Mammary epithelial cell (primary cell): ENCODE data around the gene TMEM240.

Source experiments
- CTCF ChIP-seq, 2 donors: IDR thresholded peaks in 1 of 2; conservative IDR thresholded peaks in 1 of 2; 2 replicates each; pipeline ENCODE4 v1.5.1; 2011 to 2012; ENCODE audit warnings: inconsistent platforms in 2 of 2, low read length in 2 of 2, mild to moderate bottlenecking in 2 of 2, control low read depth in 1 of 2, low read depth in 1 of 2; ENCODE audit not compliant: insufficient read depth in 1 of 2; ENCODE audit errors: extremely low read depth in 1 of 2
- EZH2 ChIP-seq: IDR thresholded peaks from 2 replicates; pipeline ENCODE4 v1.6.1; 2012; ENCODE audit warnings: low read length, inconsistent platforms, borderline replicate concordance

GRCh38 chr1:1538989-1539309 is 1.5 kb downstream of the TMEM240 start:
- no peak for TF ChIP-seq CTCF (conservative IDR thresholded peaks at IDR 0.05 in 1 of 2, IDR thresholded peaks at IDR 0.05 in 1 of 2; ENCODE audit: extremely low read depth in 1 of 2, insufficient read depth in 1 of 2, low read depth in 1 of 2, low read length in 2 of 2)
- no peak for TF ChIP-seq EZH2
